ENCODE measurements around the gene PPP1CA. TPM values are rescaled to one million over a fixed set of nuclear protein-coding genes. Genes with fewer than 3 reads are reported as not detected.
A peak's percentile ranks its signal among the peaks of the same experiment; 100 is the strongest.

PPP1CA gene
- total and polyA plus RNA-seq, 4 donors = 61.7 to 92.0 (median 72.2) TPM

DNA sequence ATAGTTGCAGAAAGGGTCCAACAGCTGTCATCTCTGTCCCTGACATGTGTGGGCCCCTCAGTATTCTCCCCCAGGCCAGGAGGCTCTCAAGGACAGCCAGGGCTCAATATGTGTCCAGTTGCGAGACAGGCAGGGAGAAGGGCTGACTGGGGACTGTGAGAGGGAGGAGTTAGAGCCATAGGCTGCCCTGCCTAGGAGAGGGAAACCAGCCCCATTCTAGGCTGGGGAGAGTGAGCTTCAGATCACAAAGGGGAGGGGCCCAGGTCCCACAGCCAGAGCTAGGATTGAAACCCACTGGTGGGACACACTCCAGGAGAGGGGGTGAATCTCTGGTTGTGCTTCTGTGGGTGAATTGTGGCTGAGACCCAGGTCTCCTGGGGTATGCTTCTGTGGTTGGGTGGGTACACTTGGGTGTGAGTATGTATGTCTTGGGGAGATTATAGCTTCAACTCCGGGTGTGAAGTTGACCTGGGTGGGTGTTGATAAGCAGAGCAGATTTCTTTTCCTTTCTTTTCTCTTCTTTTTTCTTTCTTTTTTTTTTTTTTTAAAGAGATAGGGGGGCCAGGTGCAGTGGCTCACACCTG lies 11.7 kb upstream of the PPP1CA start:
- Histone ChIP-seq H3K36me3 (ENCODE audit: control insufficient read depth in 1 of 2, insufficient read depth in 2 of 2, low read length in 1 of 2) (no peaks in the 10 kb centered on the region), H3K4me3 (ENCODE audit: low read length in 2 of 2) (no peak overlapping the region), H3K27me3 (ENCODE audit: control insufficient read depth in 1 of 2, insufficient read depth in 2 of 2, low read length in 1 of 2) (no peaks in the 10 kb centered on the region), H3K27ac (ENCODE audit: low read depth in 1 of 2, low read length in 2 of 2) (no peak overlapping the region), H3K4me1 (ENCODE audit: control insufficient read depth in 1 of 2, insufficient read depth in 2 of 2, low read length in 2 of 2) (no peaks in the 10 kb centered on the region), H3K9me3 (ENCODE audit: control insufficient read depth, low read length) (no peaks in the 10 kb centered on the region)
- intact Hi-C loops (cut with DNase I) = no loop called here
- ATAC-seq (ENCODE audit: low FRiP score) = no peak
- 76 to 90% methylated on average over 2 of the region's 2 CpGs for WGBS, 2 donors
- no peak for DNase-seq

DNA sequence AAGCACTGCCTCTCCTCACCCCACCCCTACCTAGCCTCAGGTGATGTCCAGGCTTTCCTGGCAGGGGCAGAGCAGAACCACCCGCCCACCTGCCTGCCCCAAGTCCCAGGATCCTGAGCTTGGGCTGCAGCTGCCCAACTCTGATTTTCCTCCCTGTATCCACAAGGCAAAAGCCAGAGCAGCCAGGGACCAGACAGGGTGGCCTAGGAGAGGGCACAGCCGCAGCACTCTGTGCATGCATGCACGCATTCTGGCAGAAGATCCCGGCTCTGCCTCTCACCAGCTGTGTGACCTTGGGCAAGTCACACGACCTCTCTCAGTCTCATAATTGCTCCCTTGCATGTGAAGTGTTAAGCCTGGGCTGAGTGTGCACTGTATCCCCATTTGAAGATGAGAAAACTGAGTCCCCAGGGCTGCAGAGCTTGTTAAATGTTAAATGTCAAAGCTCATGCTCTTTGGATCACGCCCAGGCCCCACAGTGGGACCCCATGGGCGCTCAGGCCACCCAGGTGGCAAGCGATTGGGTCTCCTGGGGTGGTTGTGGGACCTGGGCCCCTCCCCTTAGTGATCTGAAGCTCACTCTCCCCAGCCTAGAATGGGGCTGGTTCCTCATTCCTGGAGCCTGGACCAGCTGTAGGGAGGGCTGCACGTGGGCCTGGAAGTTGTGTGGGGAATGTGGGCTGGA lies 11.0 kb upstream of the PPP1CA start:
- intact Hi-C loops (cut with DNase I) = no loop called here

DNA sequence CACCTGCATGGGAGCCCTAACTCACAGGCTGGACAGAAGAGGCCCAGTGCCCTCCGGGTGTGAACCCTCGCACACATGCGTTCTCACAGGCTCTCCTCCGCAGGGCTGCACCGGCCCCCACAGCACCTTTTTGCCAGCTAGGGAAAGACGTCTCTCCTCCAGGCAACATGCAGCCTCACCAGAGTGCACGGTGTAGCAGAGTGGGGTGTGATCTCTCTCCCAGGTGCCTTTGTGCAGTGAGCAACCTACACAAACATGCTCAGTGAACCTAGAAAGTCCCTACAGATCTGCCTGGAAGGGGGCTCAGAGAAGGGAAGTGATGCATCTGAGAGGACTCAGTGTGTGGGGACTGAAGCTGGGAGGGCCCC lies 10.1 kb upstream of the PPP1CA start:
- Histone ChIP-seq H3K27me3 (ENCODE audit: control insufficient read depth in 1 of 2, insufficient read depth in 2 of 2, low read length in 1 of 2) (no peaks in the 10 kb centered on the region), H3K9me3 (ENCODE audit: control insufficient read depth, low read length) (no peaks in the 10 kb centered on the region), H3K27ac (ENCODE audit: low read depth in 1 of 2, low read length in 2 of 2) (no peak overlapping the region), H3K4me3 (ENCODE audit: low read length in 2 of 2) (no peak overlapping the region), H3K4me1 (ENCODE audit: control insufficient read depth in 1 of 2, insufficient read depth in 2 of 2, low read length in 2 of 2) (no peaks in the 10 kb centered on the region), H3K36me3 (ENCODE audit: control insufficient read depth in 1 of 2, insufficient read depth in 2 of 2, low read length in 1 of 2) (no peaks in the 10 kb centered on the region)
- WGBS, 2 donors = 58 to 65% methylated on average over 7 of the region's 7 CpGs
- DNase-seq (no peak), ATAC-seq (ENCODE audit: low FRiP score) (no peak)
- intact Hi-C loops (cut with DNase I) = no loop called here

More for the DNA sequence above, 11.0 kb upstream of the PPP1CA start:
- no peak overlapping the region for H3K27ac ChIP-seq (ENCODE audit: low read depth in 1 of 2, low read length in 2 of 2)
- no peak overlapping the region for H3K4me3 ChIP-seq (ENCODE audit: low read length in 2 of 2)
- no peaks in the 10 kb centered on the region for H3K4me1 ChIP-seq (ENCODE audit: control insufficient read depth in 1 of 2, insufficient read depth in 2 of 2, low read length in 2 of 2)
- no peaks in the 10 kb centered on the region for H3K27me3 ChIP-seq (ENCODE audit: control insufficient read depth in 1 of 2, insufficient read depth in 2 of 2, low read length in 1 of 2)
- WGBS, 2 donors = 74 to 80% methylated on average over 9 of the region's 9 CpGs
- ATAC-seq (ENCODE audit: low FRiP score) (no peak), DNase-seq (no peak)
- no peaks in the 10 kb centered on the region for H3K36me3 ChIP-seq (ENCODE audit: control insufficient read depth in 1 of 2, insufficient read depth in 2 of 2, low read length in 1 of 2)
- no peaks in the 10 kb centered on the region for H3K9me3 ChIP-seq (ENCODE audit: control insufficient read depth, low read length)

DNA sequence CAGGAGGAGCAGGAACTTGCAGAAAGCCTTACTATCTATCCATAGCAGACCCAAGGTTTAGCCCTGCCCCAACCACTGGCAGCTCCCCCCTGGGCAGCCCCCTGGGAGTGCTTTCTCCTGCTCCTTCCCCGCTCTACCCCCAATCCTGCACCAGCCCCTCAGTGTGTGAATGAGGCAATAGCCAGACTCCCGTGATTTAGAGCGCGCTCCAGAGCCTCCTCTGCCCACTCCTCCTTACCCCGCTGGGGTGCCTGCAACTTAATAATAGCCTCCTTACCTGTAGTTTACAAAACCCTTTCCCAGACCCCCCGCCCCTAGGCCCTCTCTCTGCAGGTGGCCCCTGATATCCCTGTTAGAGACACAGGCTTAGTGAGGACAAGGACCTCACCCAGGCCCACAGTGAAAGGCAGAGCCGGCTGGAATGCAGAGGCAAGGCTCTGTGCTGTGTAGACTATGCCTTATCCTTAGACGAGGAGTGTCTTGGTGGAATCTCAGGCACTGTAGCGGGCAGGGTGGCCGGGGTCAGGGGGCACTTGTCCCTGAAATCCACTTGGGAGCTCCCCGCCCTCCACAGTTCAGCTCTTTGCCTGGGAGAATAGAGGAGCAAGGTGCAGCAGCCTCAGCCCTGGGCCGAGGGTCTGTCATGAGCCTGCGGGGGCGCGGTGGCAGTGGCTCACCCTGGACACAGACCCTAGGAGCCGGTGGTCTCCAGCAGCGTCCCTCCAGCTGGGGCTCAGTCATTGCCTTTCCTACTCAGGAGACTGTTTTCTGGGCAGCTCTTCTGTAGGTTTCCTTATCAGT lies 9.5 kb upstream of the PPP1CA start:
- intact Hi-C loops (cut with DNase I) = no loop called here
- Histone ChIP-seq H3K9me3 (ENCODE audit: control insufficient read depth, low read length) (no peaks in the 10 kb centered on the region), H3K4me1 (ENCODE audit: control insufficient read depth in 1 of 2, insufficient read depth in 2 of 2, low read length in 2 of 2) (no peaks in the 10 kb centered on the region), H3K36me3 (ENCODE audit: control insufficient read depth in 1 of 2, insufficient read depth in 2 of 2, low read length in 1 of 2) (no peaks in the 10 kb centered on the region), H3K27ac (ENCODE audit: low read depth in 1 of 2, low read length in 2 of 2) (no peak overlapping the region), H3K4me3 (ENCODE audit: low read length in 2 of 2) (no peak overlapping the region), H3K27me3 (ENCODE audit: control insufficient read depth in 1 of 2, insufficient read depth in 2 of 2, low read length in 1 of 2) (no peaks in the 10 kb centered on the region)
- DNase-seq (no peak), ATAC-seq (ENCODE audit: low FRiP score) (no peak)
- WGBS, 2 donors = 69 to 73% methylated on average over 17 of the region's 17 CpGs

DNA sequence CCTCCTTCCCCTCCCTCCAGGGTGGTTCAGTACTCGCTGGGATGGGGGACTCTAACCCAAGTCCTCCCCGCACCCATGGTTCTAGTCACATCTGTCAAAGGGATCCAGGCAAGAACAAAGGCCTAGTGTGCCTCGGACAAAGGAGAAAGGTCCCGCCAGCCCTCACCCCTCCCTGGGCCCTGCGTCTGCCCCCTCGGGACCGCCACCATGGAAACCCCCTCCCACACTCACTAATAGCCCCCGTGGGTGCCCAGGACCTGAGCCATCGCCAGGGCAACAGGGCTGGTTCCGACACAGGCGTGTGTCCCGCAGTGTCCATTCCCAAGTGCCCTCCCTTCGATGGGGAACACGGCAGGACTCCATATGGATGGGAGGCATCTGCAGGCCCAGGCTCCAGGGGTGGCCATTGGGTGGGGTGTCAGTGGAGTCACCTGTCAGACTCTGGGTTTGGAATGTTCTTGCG lies 8.7 kb upstream of the PPP1CA start:
- H3K36me3 ChIP-seq (ENCODE audit: control insufficient read depth in 1 of 2, insufficient read depth in 2 of 2, low read length in 1 of 2) = no peaks in the 10 kb centered on the region
- H3K4me3 ChIP-seq (ENCODE audit: low read length in 2 of 2) = no peak overlapping the region
- no peak for DNase-seq
- no peaks in the 10 kb centered on the region for H3K9me3 ChIP-seq (ENCODE audit: control insufficient read depth, low read length)
- H3K27me3 ChIP-seq (ENCODE audit: control insufficient read depth in 1 of 2, insufficient read depth in 2 of 2, low read length in 1 of 2) = no peaks in the 10 kb centered on the region
- no peaks in the 10 kb centered on the region for H3K4me1 ChIP-seq (ENCODE audit: control insufficient read depth in 1 of 2, insufficient read depth in 2 of 2, low read length in 2 of 2)
- H3K27ac ChIP-seq (ENCODE audit: low read depth in 1 of 2, low read length in 2 of 2) = no peak overlapping the region
- WGBS, 2 donors = 56 to 67% methylated on average over 15 of the region's 15 CpGs
- intact Hi-C loops (cut with DNase I) = no loop called here
- ATAC-seq (ENCODE audit: low FRiP score) = no peak

DNA sequence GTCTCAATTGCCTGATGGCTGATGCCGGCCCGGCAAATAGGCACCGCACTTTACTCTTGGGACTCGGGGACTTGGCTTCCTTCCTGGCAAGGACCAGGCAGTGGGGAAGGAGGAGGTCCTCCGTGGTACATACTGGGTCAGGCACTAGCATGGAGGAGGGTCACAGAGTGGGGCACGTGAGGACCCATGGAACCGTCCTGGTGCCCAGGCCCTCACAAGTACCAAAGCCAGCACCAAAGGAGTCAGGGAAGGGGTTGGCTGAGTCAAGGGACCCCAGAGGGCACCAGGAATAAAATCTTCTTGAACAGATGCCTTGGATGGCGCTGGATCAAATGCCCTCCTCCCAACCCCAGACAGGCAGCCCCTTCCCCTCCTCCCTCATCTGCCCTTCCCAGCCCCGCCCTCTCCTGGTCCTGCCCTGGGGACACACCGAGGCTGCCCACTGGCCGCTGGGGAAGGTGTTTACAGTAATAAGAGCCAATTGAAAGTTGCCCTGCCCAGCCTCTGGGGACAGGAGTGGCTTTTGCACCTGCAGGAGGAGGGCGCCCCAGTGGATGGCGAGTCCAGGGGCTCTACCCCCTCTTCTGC lies 8.2 kb upstream of the PPP1CA start:
- no peaks in the 10 kb centered on the region for H3K9me3 ChIP-seq (ENCODE audit: control insufficient read depth, low read length)
- no peaks in the 10 kb centered on the region for H3K27me3 ChIP-seq (ENCODE audit: control insufficient read depth in 1 of 2, insufficient read depth in 2 of 2, low read length in 1 of 2)
- no peaks in the 10 kb centered on the region for H3K36me3 ChIP-seq (ENCODE audit: control insufficient read depth in 1 of 2, insufficient read depth in 2 of 2, low read length in 1 of 2)
- no peak overlapping the region for H3K27ac ChIP-seq (ENCODE audit: low read depth in 1 of 2, low read length in 2 of 2)
- H3K4me3 ChIP-seq (ENCODE audit: low read length in 2 of 2) = no peak overlapping the region
- no peak for ATAC-seq (ENCODE audit: low FRiP score)
- peak in 1 of 2 donors; percentile 67 for DNase-seq
- intact Hi-C loops (cut with DNase I) = no loop called here
- 8 to 12% methylated on average over 12 to 13 of the region's 13 CpGs for WGBS, 2 donors
- H3K4me1 ChIP-seq (ENCODE audit: control insufficient read depth in 1 of 2, insufficient read depth in 2 of 2, low read length in 2 of 2) = no peaks in the 10 kb centered on the region

DNA sequence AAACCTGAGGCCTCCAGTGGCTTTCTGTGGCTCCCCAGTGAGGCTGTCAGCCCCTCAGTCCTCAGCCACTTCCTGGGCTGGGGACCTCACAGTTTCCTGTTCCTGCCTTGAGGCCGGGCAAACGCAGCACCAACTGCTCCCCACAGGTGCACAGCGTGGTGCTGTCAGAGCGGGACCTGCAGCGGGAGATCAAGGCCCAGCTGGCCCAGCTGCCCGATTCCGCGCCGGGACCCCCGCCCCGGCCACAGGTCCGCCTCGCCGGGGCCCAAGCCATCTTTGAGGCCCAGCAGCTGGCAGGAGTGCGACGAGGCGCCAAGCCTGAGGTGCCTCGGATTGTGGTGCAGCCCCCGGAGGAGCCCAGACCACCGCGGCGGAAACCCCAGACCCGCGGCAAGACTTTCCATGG lies 7.6 kb upstream of the PPP1CA start:
- Histone ChIP-seq H3K27me3 (ENCODE audit: control insufficient read depth in 1 of 2, insufficient read depth in 2 of 2, low read length in 1 of 2) (no peaks in the 10 kb centered on the region), H3K4me3 (ENCODE audit: low read length in 2 of 2) (no peak overlapping the region), H3K4me1 (ENCODE audit: control insufficient read depth in 1 of 2, insufficient read depth in 2 of 2, low read length in 2 of 2) (no peaks in the 10 kb centered on the region), H3K36me3 (ENCODE audit: control insufficient read depth in 1 of 2, insufficient read depth in 2 of 2, low read length in 1 of 2) (no peaks in the 10 kb centered on the region), H3K9me3 (ENCODE audit: control insufficient read depth, low read length) (no peaks in the 10 kb centered on the region), H3K27ac (ENCODE audit: low read depth in 1 of 2, low read length in 2 of 2) (no peak overlapping the region)
- intact Hi-C loops (cut with DNase I) = no loop called here
- ATAC-seq (ENCODE audit: low FRiP score) = no peak
- DNase-seq = peak in 1 of 2 donors; percentile 68
- WGBS, 2 donors = 65 to 66% methylated on average over 24 of the region's 24 CpGs

DNA sequence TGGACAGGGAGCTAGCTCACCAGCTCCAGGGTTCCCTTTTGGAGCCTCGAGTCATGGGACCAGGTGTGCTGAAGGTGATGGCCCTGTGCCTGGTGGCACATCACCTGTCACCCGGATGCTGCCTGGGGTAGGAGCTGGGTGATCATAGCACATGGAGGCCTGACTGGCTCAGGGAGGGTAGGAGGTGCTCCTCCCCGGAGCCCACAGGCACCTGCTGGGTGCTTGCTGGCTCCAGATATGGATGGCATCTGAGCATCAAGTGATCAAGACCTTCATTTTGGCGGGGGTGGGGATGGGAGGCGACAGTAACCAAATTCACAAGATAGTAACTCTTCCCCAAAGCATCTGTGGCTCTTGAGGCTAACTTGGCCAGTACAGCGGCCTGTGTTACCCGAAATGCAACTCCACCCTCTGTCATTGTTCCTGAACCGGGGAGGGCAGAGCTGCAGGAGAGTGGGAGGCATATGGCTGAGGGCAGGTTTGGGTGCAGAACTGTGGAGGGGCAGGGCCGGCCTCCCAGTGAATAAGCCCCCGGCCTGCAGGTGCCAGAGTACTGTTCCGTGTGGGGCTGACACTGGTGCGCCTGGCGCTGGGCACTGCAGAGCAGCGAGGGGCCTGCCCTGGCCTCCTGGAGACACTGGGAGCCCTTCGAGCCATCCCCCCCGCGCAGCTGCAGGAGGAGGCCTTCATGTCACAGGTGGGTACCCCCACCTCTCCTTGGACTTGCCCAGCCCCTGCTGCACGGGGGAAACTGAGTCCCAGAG lies 7.0 kb upstream of the PPP1CA start:
- ATAC-seq (ENCODE audit: low FRiP score) (no peak), DNase-seq (peak in 1 of 2 donors; percentile 64)
- intact Hi-C loops (cut with DNase I) = no loop called here
- Histone ChIP-seq H3K36me3 (ENCODE audit: control insufficient read depth in 1 of 2, insufficient read depth in 2 of 2, low read length in 1 of 2) (no peaks in the 10 kb centered on the region), H3K9me3 (ENCODE audit: control insufficient read depth, low read length) (no peaks in the 10 kb centered on the region), H3K4me3 (ENCODE audit: low read length in 2 of 2) (no peak overlapping the region), H3K27me3 (ENCODE audit: control insufficient read depth in 1 of 2, insufficient read depth in 2 of 2, low read length in 1 of 2) (no peaks in the 10 kb centered on the region), H3K27ac (ENCODE audit: low read depth in 1 of 2, low read length in 2 of 2) (no peak overlapping the region), H3K4me1 (ENCODE audit: control insufficient read depth in 1 of 2, insufficient read depth in 2 of 2, low read length in 2 of 2) (no peaks in the 10 kb centered on the region)
- 78% methylated on average over 18 of the region's 18 CpGs for WGBS, 2 donors
